Limb (tissue), 2 donors: ENCODE data around the gene IQGAP3.
"Not testable (repeated sequence)": the region's sequence is repeated elsewhere in the genome, so short reads cannot be mapped to it uniquely, and the experiment has no call there.

Source experiments
- DNase-seq, 2 donors: peaks; one replicate each; pipeline ENCODE4 v3.0.0-alpha.2; 2016; ENCODE audit errors: extremely low spot score in 2 of 2

Gene IQGAP3

DNA sequence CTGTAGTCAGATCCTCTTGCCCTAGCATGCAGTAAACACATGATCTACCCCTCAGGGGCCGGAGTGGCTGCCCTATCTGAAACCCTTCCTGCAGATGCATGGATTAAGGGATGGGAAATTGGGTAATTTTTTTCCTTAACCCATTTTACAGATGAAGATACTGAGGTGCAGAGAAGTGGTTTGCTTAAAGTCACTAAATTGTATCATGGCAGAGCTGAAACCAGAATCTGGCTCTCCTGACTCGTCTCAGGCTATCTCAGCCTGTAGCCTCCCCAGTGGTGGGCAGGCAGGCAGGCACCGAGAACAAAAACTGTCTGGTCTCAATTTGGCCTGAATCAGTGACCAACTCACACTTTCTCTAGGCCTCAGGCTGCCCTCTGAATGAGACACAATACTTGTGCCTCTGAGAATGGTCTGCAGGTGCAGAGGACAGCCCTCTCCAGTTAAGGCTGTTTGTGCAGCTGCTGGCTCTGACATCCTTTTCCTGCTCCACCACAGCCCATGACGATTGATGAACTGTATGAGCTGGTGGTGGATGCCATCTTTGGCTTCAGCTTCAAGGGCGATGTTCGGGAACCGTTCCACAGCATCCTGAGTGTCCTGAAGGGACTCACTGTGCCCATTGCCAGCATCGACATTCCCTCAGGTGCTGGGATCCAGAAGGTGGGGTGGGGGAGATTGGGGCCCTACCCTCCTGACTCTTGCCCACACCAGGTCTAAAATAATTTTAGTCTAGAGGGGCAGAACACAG is 20.7 kb upstream of the IQGAP3 start:
- no peak for DNase-seq

GRCh38 chr1:156592158-156592909 is 20.0 kb upstream of the IQGAP3 start:
- DNase-seq, result no peak

GRCh38 chr1:156591432-156592157 is 19.2 kb upstream of the IQGAP3 start, which contains the start of gene NAXE:
Gene NAXE (plus strand): TSS chr1:156591776. CDS start chr1:156591805, 29 bp downstream.
- peak; percentile 44 to 86 for DNase-seq

GRCh38 chr1:156591181-156591431 is 18.7 kb upstream of the IQGAP3 start:
- no peak for DNase-seq

DNA sequence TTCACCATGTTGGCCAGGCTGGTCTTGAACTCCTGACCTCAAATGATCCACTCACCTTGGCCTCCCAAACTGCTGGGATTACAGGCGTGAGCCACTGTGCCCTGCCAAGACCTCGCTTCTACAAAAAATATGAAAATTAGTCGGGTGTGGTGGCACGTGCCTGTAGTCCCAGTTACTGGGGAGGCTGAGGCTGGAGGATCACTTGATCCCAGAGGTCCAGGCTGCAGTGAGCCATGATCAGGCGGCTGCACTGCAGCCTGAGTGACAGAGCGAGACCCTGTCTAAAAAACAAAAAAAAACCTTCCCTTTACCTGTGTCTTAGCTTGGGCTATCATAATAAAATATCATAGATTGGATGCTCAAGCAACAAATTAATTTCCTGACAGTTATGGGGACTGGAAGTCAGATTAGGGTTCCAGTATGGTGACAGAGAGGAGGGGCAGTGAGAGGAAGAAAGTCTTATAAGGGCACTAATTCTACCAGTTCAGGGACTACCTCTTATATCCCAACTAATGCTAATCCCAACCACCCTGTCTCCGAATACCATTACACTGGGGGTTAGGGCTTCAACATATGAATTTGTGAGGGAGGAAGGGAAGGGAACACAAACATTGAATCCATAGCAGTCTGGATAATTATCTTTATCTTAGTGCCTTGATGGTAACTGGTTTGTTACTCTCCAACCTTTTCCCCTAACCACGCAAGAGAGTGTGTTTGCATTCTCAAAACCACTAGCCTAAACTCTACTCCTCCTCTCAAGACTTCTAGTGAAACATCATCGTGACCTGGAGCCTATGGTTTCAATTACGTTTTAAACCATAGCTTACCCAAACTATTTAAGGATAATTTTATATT is 18.2 kb upstream of the IQGAP3 start:
- DNase-seq, result no peak

- no peak for DNase-seq
Measured at GRCh38 chr1:156589546-156589945, 17.2 kb upstream of the IQGAP3 start.

- not testable (repeated sequence) for DNase-seq
Measured at GRCh38 chr1:156587927-156588326, 15.6 kb upstream of the IQGAP3 start.

- DNase-seq, result no peak
Measured at GRCh38 chr1:156586892-156587477, 14.6 kb upstream of the IQGAP3 start.

- no peak for DNase-seq
Measured at GRCh38 chr1:156586323-156586722, 14.0 kb upstream of the IQGAP3 start.

DNA sequence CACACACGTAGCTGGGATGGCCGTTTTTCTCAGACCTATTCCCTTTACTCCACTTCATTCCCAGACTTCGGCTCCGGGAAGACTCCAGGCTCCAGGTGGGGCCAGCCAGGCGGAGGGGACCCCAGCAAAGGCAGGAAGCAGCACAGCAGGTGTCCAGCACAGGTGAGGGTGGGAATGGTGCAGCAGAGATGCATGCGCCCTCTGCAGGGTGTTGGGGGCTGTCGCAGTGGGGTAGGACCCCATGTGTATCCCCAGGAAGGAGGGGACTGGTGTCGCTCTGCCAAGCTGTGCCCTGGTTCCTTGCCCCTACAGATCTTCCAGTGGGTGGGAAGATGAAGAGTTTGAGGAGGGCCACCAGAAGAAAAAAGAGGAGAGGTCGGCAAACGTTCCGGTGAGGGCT is 12.4 kb upstream of the IQGAP3 start:
- DNase-seq, result no peak

- DNase-seq, result peak; percentile 70 to 81
Measured at GRCh38 chr1:156583821-156584622, 11.7 kb upstream of the IQGAP3 start.

GRCh38 chr1:156582388-156583017 is 10.1 kb upstream of the IQGAP3 start:
- no peak for DNase-seq

GRCh38 chr1:156581661-156582387 is 9.5 kb upstream of the IQGAP3 start:
- no peak for DNase-seq

- no peak for DNase-seq
Measured at GRCh38 chr1:156579472-156579871, 7.1 kb upstream of the IQGAP3 start, which contains the start of gene TTC24. Gene TTC24 (plus strand): TSS chr1:156579723. CDS start chr1:156581365, 1,642 bp downstream.

GRCh38 chr1:156578055-156578454 is 5.7 kb upstream of the IQGAP3 start:
- DNase-seq, result no peak

DNA sequence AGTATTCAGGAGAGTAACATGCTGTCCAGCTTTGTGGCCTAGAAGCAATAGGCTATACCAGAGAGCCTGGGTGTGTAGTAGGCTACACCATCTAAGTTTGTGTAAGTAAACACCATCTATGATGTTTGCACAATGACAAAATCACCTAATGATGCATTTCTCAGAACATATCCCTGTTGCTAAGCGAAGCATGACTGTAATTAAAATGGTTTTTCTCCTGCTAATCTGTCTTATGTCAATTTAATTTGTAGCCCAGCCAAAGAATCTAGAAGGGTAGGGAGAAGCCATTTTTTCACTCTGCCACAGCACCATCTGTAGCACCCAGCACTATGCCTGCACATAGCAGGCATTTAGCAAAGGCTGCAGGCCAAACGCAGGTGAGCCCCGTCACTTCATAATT is 5.2 kb upstream of the IQGAP3 start:
- no peak for DNase-seq

DNA sequence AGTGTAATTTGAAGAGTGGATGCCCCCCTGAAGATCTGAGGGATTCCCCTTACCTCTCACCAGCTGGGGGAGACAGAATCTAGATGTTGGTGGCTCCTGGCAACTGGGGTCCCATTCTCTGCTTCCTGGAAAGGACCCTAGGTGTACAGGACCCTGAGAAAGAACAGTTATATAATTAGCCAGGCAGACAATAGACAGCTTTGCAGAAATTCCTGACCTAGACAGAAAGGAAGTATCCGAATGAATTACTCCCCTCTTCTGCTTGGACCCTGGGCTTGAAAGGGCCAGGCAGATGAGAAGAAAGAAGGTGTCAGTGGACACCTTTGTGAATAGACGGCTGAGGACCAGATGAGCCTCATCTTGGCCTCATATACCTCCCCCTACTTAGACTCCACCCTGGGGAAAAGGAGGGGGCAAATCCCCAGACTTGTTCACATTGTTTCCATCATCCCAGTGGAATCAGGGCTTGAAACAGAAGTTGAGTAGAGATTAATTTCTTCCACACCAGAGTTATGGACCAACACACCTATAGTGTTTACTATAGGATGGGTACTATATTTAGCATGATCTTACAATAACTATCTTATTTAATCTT is 1.8 kb upstream of the IQGAP3 start:
- DNase-seq, result no peak

DNA sequence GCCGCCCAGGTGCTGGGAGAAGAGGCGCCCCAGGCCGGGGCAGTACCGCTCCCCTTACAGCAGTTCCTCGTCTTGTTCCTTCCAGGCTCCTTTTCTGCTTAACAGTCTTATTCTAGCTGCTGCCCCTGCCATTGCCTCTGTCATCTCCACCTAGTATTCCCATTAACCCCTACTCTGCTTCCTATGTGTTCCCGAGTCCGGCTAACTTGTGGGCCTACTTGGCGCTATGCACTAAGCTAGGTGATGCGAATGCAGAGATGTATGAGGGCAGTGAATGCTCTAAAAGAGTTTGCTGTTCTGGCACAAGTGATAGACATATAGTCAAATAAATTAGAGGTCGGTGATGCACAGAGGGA is 276 bp upstream of the IQGAP3 start:
- no peak for DNase-seq
